GM18498 (cell line): Measurements from ENCODE around the gene CAPG.
A peak's percentile ranks its signal among the peaks of the same experiment; 100 is the strongest.
"Not testable (repeated sequence)": the region's sequence is repeated elsewhere in the genome, so short reads cannot be mapped to it uniquely, and the experiment has no call there.

ENCODE experiments used
- ATAC-seq: cut with Tn5 transposase; IDR thresholded peaks from one replicate; pipeline ENCODE4 v1.9.1; 2021; ENCODE audit warnings: mild to moderate bottlenecking, moderate library complexity; ENCODE audit not compliant: unreplicated experiment

Gene CAPG

GRCh38 chr2:85367180-85367579, 43.0 kb downstream of the CAPG start:
- ATAC-seq: no peak

- ATAC-seq: not testable (repeated sequence)
These were observed 47.3 kb downstream of the CAPG start for GRCh38 chr2:85362653-85363387.

GRCh38 chr2:85357736-85358135, 52.4 kb downstream of the CAPG start:
- no peak for ATAC-seq

GRCh38 chr2:85356186-85356585, 54.0 kb downstream of the CAPG start:
- ATAC-seq: no peak

DNA sequence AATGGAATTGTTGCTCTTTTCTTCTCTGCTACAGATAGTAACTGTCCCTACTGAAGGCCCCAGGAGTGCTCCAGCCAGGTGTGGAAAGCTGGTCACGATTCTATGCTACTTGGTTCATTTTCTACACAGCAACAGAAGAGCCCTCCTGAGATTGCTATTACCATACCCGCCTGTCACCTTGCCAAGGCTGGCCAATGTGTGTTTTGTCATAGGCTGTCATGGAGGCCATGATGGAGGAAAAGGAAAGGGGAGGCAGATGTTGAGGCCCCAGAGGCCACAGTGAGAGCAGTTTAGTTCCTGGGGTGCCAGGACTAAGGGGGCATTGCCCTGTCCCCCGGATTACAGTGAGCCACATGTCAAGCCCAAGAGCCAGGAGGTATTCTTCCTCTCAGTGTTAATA, 54.6 kb downstream of the CAPG start:
- ATAC-seq: no peak

- peak; percentile 14 for ATAC-seq
These were observed 55.1 kb downstream of the CAPG start for GRCh38 chr2:85355073-85355410.

DNA sequence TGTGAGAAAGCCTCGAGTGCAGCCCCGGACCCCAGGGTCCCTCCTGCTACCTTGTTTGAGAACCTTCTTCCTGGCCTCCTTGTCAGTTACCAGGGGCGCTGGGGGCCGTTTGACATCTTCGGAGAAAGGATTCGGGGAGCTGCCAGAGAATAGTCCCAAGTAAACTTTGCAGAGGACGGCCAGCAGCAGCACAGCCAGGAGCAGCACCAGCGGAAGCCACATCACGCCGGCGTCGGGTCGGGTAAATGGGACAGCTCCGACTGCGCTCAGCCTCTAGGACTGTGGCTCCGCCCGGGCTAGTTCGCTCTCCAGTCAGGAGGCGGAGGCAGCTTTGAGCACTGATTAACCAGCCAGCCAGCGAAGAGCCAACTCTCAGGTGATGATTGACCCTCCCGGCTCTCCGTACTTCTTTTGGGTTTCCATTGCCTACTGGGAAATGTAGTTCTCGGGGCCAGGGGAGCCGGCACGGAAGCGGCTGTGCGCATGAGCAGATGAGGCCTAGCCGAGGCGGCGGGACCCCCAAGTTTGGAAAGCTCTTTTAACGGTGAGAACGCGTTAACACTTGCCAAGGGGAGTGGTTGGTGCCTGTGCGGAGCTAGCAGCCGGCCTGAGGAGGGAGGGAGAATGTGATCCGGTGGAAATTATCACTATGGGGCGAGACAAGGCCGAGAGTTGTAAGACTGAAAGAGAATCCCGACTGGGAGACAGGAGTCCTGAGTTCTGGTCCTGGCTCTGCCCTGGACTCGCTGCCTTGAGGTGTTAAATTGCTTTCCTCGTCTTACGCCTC, 55.7 kb downstream of the CAPG start, which contains the start of the genes ELMOD3 and RETSAT:
TSS of gene ELMOD3 (plus strand) at position 484 of the 787 bp plus-strand sequence. CDS start 2,430 bp downstream, outside the sequence.
TSS of gene RETSAT (minus strand) at position 243 of the 787 bp plus-strand sequence. CDS start at position 222, 21 bp downstream.
- ATAC-seq: peak; percentile 97

DNA sequence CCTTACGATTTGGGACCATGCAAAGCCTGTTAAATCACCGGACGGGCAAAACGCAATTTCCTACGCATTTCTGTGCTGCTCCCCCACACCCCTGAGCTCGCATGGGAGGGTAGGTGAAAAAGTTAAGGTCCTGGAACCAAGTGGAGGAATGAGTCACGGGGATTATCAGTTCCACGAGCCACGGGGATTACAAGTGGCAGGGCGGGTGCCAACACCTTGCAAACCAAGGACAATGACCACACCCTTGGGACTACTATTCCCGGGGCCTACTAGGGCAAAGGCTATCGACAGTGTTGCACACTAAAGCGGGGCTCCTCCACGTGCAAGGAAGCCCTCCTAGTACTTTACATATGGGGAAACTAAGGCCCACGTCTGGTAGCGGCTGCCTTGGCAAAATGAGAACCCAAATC, 56.3 kb downstream of the CAPG start:
- ATAC-seq: peak; percentile 8

- ATAC-seq: no peak
These were observed 62.6 kb downstream of the CAPG start for GRCh38 chr2:85347599-85347998.
